Left renal pelvis (tissue), 4 donors: Measurements from ENCODE around the gene ENDOD1. TPM values are rescaled to one million over a fixed set of nuclear protein-coding genes. Genes with fewer than 3 reads are reported as not detected.

Source experiments
- DNase-seq, 4 donors: peaks; one replicate each; pipeline ENCODE4 v3.0.0-alpha.2; 2013; ENCODE audit warnings: low read depth in 4 of 4, low spot score in 3 of 4
- polyA plus RNA-seq, 4 donors: library from polyadenylated mRNA; unstranded; fragments of 120-200 nt; gene quantifications; one replicate each; pipeline ENCODE4 v1.2.1, GENCODE V29; 2013; ENCODE audit not compliant: insufficient read length in 4 of 4

ENDOD1 gene
- polyA plus RNA-seq, 4 donors, result 14.8 to 22.8 (median 19.0) TPM

DNA sequence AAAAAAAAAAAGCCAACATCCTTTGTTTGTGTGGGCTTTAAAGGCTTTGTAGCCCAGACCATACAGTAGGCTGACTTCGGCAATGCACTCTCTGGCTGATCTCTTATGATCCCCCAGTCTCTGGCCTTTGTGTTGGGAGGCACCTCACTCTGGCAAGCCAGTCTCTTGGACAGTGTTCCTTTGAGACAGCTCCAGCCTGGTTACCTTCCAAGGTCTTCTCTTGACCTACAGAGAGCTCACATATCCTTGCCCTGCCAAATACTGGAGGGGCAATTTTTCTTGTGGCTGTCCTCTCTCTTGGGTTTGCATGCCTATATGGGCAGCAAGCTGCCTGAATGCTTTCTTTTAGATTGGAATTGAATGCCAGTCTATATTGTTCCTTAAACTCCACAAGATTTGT, 71.6 kb downstream of the ENDOD1 start:
- DNase-seq, result no peak

DNA sequence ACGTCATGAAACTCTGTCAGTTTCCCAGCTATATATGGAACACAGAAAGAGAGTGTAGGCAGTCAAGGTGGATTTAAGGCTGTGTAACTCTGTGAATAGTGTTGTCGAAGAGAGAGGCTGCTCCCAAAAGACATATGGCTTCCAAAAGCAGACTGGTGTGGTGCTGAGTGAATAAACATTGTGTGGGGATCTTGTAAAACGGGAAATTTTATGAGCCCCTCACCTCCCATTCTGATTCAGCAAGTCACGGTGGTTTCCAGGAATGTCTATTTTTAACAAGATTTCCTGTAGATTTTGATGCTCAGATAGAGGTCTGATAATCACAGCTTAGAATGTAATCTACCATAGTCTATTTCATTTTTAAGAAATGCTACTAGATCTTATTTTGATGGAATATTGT, 73.5 kb downstream of the ENDOD1 start:
- no peak for DNase-seq

DNA sequence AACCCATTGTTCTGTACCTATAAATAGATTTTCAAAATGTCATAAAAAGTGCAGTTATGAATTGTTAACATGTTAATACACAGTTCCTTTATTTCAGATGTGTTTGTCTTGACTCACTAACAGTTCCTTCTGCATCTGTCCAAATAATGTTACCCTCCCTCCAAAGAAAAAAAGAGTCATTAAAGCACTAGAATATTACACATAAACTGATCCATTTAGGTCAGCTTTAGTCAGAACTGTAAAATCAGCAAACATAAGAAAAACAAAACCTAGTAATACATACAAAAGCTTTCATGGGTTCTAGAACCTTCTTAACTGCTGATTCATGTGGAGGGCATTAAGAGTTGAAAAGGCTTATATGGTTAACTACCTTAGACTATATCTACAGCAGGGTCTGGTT, 76.0 kb downstream of the ENDOD1 start:
- no peak for DNase-seq

DNA sequence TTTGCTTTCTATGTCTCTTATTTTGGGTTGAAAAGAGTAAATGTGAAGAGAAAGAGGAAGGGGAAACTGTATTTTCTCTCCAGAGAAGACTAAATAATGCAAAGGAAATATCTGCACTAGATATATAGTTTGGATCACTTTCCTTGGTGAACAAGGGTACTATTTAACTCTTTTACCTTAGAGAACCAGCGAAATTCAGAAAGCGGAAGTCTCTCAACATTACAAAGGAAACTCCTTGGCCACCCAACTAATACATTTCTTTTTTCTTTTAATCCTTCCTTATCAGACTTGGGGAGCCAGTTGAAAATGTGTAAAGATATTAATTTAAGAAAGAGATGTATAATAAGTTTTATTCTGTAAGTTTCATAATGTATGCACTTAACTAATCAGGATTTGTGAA, 77.1 kb downstream of the ENDOD1 start:
- DNase-seq, result no peak

DNA sequence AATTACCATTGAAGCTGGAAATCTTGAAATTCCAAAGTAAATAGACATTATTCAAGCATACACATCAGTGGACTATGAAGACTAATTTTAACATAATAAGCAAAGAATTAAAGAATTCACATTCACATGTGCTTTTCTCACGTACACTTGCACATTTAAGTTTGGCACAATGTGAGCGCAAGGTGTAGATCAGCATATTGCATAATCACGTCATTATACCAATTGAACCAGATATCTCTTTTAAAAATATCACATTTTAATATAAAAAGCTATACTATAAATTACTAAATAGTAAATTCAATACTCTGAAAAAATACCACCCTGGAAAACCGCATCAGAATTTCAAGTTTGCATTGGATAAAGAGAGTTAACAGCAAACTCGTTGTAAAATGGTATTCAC, 80.6 kb downstream of the ENDOD1 start:
- DNase-seq, result no peak

DNA sequence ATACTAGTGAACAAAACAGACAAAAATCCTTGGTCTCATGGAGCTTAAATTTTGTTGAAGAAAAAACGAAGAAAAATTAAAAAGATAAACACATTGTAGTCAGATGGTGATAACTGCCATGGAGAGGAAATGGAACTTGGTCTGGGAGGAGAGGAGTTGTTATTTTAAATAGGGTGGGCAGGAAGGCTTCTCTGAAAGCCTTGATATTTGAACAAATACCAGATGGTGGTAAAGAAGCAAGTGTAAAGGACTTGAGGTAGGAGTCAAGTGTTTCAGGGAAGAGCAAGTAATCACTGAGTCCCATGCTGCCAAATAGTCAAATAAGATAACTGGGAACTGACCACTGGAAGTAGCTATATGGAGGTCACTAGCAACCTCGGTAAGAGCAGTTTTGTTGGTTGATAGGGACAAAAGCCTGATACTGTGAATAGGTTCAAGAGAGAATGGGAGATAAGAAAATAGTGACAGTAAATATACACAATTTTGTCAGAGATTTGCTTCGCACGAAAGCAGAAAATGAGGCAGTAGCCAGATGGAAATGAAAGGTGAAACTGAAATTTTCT, 86.3 kb downstream of the ENDOD1 start:
- DNase-seq, result no peak

Other genes with a start within 250 kb of the ENDOD1 start
- gene CWC15, start 116.3 kb upstream of the ENDOD1 start, polyA plus RNA-seq, result 100 to 1,000 TPM in 3 of 4 donors, 10 to 100 TPM in 1; 84.8 to 129 (median 117) TPM
- gene KDM4D, start 116.1 kb upstream of the ENDOD1 start, polyA plus RNA-seq, result 1 to 10 TPM; 1.9 to 2.5 (median 2.3) TPM
- gene KDM4E, start 64.6 kb upstream of the ENDOD1 start, polyA plus RNA-seq, result under 1 TPM; 0.11 to 0.34 (median 0.14) TPM
- gene KDM4F, start 40.4 kb upstream of the ENDOD1 start, polyA plus RNA-seq, result not detected
- 10 to 100 TPM; 52.9 to 76.9 (median 63.0) TPM for gene SRSF8, start 22.9 kb upstream of the ENDOD1 start, polyA plus RNA-seq
- 10 to 100 TPM; 70.1 to 99.9 (median 75.7) TPM for gene SESN3, start 141.4 kb downstream of the ENDOD1 start, polyA plus RNA-seq